Dedifferentiated amniotic fluid mesenchymal stem cell (primary cell): ENCODE data around the gene NAGPA.
"Not testable (repeated sequence)": the region's sequence is repeated elsewhere in the genome, so short reads cannot be mapped to it uniquely, and the experiment has no call there.

Source experiments
- DNase-seq: peaks from one replicate; pipeline ENCODE4 v3.0.0-alpha.2; 2016; ENCODE audit errors: extremely low spot score

Gene NAGPA

GRCh38 chr16:5033256-5034166 is at the start of gene NAGPA:
TSS of gene NAGPA (minus strand) at chr16:5033935. CDS start at chr16:5033914, 21 bp downstream.
- DNase-seq = peak; percentile 52

DNA sequence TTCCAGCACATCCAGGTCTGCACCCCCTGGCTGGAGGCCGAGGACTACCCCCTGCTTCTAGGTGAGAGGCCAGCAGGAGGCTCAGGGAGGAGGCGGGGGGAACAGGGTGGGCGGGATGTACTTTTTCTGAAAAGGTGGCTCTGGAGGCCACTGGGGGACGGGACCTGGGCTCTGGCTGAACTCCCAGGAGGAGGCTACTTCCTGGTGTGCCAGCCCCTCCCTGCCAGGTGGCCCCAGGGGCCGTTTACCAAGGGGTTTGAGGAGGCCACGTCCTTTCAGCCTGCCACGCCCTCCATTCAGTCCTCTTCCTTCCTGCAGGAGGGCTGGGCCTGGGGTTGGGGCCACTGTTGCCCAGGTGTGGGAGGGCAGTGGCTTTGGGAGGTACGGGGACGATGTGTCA is 47.3 kb upstream of the NAGPA start:
- DNase-seq = not testable (repeated sequence)

DNA sequence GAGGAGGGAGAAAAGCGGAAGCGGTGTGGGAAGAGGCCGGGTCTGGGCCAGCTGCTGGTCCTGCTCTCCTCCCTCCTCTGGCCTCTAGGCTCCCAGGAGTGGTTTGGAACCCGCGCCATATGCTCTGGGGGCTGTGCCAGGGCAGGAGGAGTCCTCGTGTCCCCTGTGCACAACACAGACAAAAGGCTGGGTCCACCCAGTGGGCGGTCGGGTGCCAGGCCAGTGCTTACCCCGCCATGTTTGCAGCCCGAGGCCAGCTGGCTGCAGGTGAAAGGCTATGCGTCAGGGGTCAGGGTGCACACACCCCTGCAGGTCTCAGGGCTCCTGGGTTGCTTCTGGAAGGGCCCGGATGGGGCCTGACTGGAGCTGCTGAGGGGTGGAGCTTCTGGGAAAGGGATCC is 46.7 kb upstream of the NAGPA start:
- DNase-seq = not testable (repeated sequence)

DNA sequence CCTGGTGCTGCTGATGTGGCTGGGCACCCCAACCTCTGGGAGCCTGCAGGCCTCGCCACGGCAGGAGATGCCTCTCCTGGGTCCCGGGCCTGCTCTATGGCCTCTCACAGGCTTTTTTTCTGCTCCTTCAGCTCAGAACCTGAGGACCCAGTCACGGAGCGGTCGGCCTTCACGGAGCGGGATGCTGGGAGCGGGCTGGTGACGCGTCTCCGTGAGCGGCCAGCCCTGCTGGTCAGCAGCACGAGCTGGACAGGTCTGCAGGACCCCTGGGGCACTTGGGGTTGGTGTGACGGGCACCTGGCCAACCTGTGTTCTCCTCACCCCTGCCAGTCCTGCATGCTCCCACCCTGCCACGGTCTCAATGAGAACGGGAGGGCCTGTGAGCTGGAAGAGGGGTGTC is 44.9 kb upstream of the NAGPA start:
- DNase-seq = no peak

GRCh38 chr16:5077304-5077703 is 43.6 kb upstream of the NAGPA start:
- DNase-seq = no peak

- DNase-seq = no peak
Observed at GRCh38 chr16:5075637-5076036, 41.9 kb upstream of the NAGPA start.

- not testable (repeated sequence) for DNase-seq
Observed at GRCh38 chr16:5073771-5074170, 40.0 kb upstream of the NAGPA start.

- DNase-seq = no peak
Observed at GRCh38 chr16:5073279-5073629, 39.5 kb upstream of the NAGPA start.

- no peak for DNase-seq
Observed at GRCh38 chr16:5072334-5073278, 38.9 kb upstream of the NAGPA start.

- peak; percentile 84 for DNase-seq
Observed at GRCh38 chr16:5071681-5072333, 38.1 kb upstream of the NAGPA start, which contains the start of gene ALG1. TSS of gene ALG1 (plus strand) at chr16:5071843. CDS start at chr16:5071850, 7 bp downstream.

DNA sequence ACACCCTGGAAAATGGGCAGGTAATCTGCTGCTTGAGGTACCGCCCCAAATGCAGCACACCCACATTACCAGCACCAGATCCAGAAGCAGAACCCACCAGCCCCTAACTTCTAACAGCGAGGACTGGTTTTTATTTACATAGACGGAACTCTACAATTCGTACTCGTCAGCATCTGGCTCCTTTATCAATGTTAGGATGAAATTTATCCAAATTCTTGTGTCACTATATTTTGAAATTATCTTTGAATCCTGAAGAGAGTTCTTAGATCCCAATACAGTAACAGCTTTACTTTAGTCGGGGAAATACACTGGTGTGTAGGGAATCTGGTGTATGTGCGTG is 37.6 kb upstream of the NAGPA start:
- DNase-seq = no peak

- no peak for DNase-seq
Observed at GRCh38 chr16:5070431-5071186, 36.9 kb upstream of the NAGPA start.

- no peak for DNase-seq
Observed at GRCh38 chr16:5069854-5070253, 36.1 kb upstream of the NAGPA start.

DNA sequence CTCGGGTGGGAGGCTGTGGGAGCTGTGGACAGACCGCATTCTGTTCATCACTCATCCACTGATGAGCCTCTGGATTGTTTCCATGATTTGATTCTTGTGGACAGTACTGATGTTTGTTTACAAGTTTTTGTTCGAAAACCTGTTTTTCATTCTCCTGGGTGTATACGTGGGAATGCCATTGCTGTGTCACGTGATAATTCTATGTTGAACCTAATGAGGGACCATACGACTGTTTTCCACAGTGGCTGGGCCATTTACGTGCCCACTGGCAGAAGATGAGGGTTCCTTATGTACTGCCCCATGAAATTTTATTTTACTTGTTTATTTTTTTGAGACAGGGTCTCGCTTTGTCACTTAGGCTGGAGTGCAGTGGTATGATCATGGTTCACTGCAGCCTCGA is 35.3 kb upstream of the NAGPA start:
- DNase-seq = no peak

DNA sequence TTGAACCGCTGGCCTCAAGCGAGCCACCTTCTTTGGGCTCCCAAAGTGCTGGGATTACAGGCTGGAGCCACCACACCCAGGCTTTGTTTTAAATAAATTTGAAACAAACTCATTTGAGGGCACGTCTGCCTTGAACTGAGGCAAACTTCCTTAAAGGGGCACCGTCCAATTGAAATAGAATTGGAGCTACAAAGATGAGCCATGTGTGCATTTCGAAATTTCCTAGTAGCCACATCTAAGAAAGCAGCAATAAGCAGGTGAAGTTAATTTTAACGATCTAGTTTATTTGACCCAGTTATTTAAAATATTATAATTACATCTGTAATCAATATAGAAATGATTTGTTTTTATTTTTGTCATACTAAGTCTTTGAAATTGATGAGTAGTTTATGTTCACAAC is 32.8 kb upstream of the NAGPA start:
- no peak for DNase-seq

GRCh38 chr16:5065813-5066212 is 32.1 kb upstream of the NAGPA start, which contains the start of gene C16orf89:
TSS of gene C16orf89 (minus strand) at chr16:5065956. CDS start at chr16:5065908, 48 bp downstream.
- DNase-seq = no peak

DNA sequence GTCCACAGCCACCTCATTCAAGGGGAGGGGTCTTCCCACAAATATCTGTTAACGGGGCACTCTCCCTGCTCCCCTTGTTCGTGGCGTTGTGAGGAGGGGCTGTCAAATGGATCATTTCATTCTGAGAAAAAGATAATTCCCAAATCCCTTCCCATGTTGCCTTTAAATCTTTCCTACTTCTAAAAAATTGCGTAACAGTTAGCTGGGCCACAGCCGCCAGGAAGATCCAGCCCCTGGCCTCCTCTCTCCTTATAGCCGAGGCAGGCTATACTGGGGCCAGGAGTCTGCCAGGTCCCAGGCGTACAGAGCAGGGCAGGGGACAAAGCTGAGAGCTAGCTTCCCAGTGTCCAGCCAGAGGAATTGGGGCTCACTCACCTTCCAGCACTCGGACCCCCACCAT is 31.6 kb upstream of the NAGPA start:
- DNase-seq = no peak

DNA sequence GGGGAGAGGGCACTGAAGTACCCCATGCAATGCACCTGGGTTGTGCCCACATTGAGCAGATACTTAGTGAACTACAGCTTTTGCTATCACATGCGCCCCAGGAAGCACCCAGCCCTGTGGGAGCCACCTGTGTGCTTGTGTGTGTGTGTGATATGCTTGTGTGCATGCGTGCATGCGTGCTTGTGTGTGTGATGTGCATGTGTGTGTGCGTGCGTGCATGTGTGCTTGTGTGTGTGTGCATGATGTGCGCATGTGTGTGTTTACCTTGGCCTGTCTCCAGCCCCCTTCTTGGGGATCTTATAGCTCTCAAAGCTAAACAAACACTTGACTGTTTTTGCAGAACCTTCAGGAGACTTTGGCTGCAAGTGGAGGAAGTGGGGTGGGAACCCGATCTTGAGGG is 31.2 kb upstream of the NAGPA start:
- no peak for DNase-seq

- no peak for DNase-seq
Observed at GRCh38 chr16:5062790-5063765, 29.3 kb upstream of the NAGPA start.

DNA sequence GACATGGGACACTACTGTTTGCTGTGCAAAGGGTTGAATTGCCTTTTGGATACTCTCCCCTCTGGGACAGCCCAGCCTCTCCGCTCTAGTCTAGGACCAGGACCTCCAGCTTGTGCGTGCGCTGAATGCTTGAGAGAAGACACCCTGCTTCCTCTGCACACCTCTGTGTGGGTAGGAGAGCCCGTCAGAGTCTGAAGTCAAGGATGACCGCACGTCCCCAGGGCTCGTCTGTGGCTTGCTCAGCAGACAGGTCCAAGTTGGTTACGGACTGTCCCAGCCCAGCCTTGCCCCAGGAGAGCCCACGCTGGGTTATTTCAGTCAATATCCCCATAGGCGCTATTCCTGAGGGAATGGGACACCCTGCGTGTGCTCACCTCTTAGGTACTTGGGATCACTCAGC is 28.3 kb upstream of the NAGPA start:
- no peak for DNase-seq
